K562 (cell line): ENCODE results near the gene CYB5R3. TPM values are rescaled to one million over a fixed set of nuclear protein-coding genes. Genes with fewer than 3 reads are reported as not detected.

Experiments
- CBX5 ChIP-seq: IDR thresholded peaks from 2 replicates; pipeline ENCODE4 v1.6.1; 2014; ENCODE audit warnings: low read depth, borderline replicate concordance
- CHAMP1 ChIP-seq: fragments of 450-650 bp; IDR thresholded peaks from 2 replicates; pipeline ENCODE4 v1.6.1; 2016; ENCODE audit warnings: mild to moderate bottlenecking
- DDX20 ChIP-seq: fragments of 450-650 bp; IDR thresholded peaks from 2 replicates; pipeline ENCODE4 v1.6.1; 2016; ENCODE audit warnings: missing genetic modification characterization, low read depth, mild to moderate bottlenecking, missing compliant biosample characterization, moderate library complexity
- MGA ChIP-seq: fragments of 450-650 bp; IDR thresholded peaks from 2 replicates; pipeline ENCODE4 v1.6.1; 2016; ENCODE audit warnings: mild to moderate bottlenecking, moderate library complexity
- RAD51 ChIP-seq: fragments of 450-650 bp; IDR thresholded peaks from 2 replicates; pipeline ENCODE4 v1.7.1; 2016; ENCODE audit warnings: low read depth, mild to moderate bottlenecking, borderline replicate concordance
- RBM14 ChIP-seq: fragments of 200-400 bp; formaldehyde crosslinking; IDR thresholded peaks from 2 replicates; pipeline ENCODE4 v1.6.1; 2018; ENCODE audit warnings: low read depth, mild to moderate bottlenecking, low read length, moderate library complexity, borderline replicate concordance; ENCODE audit not compliant: insufficient read depth
- SIN3A ChIP-seq, 2 experiments: fragments of 150-350 bp in 1 of 2; IDR thresholded peaks; 2 replicates each; pipeline ENCODE4 v1.6.1; 2011 to 2016; ENCODE audit warnings: borderline replicate concordance in 2 of 2, low read depth in 2 of 2, low read length in 2 of 2, mild to moderate bottlenecking in 2 of 2, moderate library complexity in 2 of 2; ENCODE audit not compliant: control insufficient read depth in 1 of 2
- TAF15 ChIP-seq: fragments of 200-400 bp; formaldehyde crosslinking; IDR thresholded peaks from 2 replicates; pipeline ENCODE4 v1.6.1; 2017; ENCODE audit warnings: mild to moderate bottlenecking, low read depth, low read length, moderate library complexity
- ZNF436 ChIP-seq: fragments of 250-450, 450-650 bp; sonication (Bioruptor Pico); formaldehyde crosslinking; IDR thresholded peaks from 2 replicates; pipeline ENCODE4 v1.7.0; 2020; ENCODE audit warnings: mild to moderate bottlenecking
- ZNF57 ChIP-seq: fragments of 450-650 bp; formaldehyde crosslinking; IDR thresholded peaks from 2 replicates; pipeline ENCODE4 v1.4.0; 2020; ENCODE audit warnings: mild to moderate bottlenecking, moderate library complexity
- ZNF584 ChIP-seq: fragments of 200-800 bp; sonication (Bioruptor generic); IDR thresholded peaks from 2 replicates; pipeline ENCODE4 v1.6.1; 2016; ENCODE audit warnings: low read depth, mild to moderate bottlenecking, missing genetic modification characterization, missing compliant biosample characterization
- polyA plus RNA-seq, 8 experiments: library from polyadenylated mRNA; depleted of rRNA in 4 of 8; stranded (reverse) in 5 of 8; unstranded in 3 of 8; fragments of >200 nt; fragmentation: Nextera tagmentation in 2 of 8; fragmentation: Illumina TruSeq in 1 of 8; extraction: Ambion mirVana in 2 of 8; extraction: Trizol in 1 of 8; gene quantifications; 2 replicates each; pipeline versions ENCODE4 v1.2.1 to v1.2.3, GENCODE V29; 2011 to 2014; ENCODE audit warnings: inconsistent platforms in 1 of 8, missing spikeins in 1 of 8
- total RNA-seq, 7 experiments: library from RNA; depleted of rRNA in 6 of 7; stranded (reverse); fragments of >200 nt in 6 of 7; fragmentation: Illumina TruSeq in 2 of 7; extraction: Trizol in 2 of 7; gene quantifications; 2 replicates each; pipeline versions ENCODE4 v1.2.1 to v1.2.3, GENCODE V29; 2011 to 2021; ENCODE audit warnings: low replicate concordance in 1 of 7

CYB5R3 gene
- total and polyA plus RNA-seq, 9 of the 15 experiments (the other 6 are each of a cell fraction or from before 2014, with no cell fraction given), result 1.4 to 66.8 (median 23.4) TPM

- no peak for TF ChIP-seq CHAMP1
- no peak for TF ChIP-seq RAD51
- no peak for TF ChIP-seq CBX5
- TF ChIP-seq TAF15, result no peak
- peak in 1 of 2 experiments; percentile 23; a peak in 1 of 4 replicates for TF ChIP-seq SIN3A (IDR thresholded peaks at IDR 0.05; ENCODE audit: borderline replicate concordance in 2 of 2, control insufficient read depth in 1 of 2, low read depth in 2 of 2, low read length in 2 of 2)
- 0 out of 2 replicates have a peak, but pooled peaks have one; percentile 24 for TF ChIP-seq ZNF584 (CRISPR knock-in tag)
- no peak for TF ChIP-seq RBM14
- no peak for TF ChIP-seq ZNF436 (CRISPR knock-in tag)
- no peak for TF ChIP-seq DDX20 (tag)
- 0 out of 2 replicates have a peak, but pooled peaks have one; percentile 11 for TF ChIP-seq MGA
- TF ChIP-seq ZNF57, result no peak
These were observed 34.7 kb downstream of the CYB5R3 start, which contains the start of gene POLDIP3 (continued) for GRCh38 chr22:42614312-42615091.
